CD4-positive, alpha-beta T cell (primary cell): ENCODE measurements around the gene TMEM132D. TPM values are rescaled to one million over a fixed set of nuclear protein-coding genes. Genes with fewer than 3 reads are reported as not detected.

ENCODE experiments used
- ATAC-seq: fragments of 200-7000 bp; cut with Tn5 transposase; one replicate; pipeline ENCODE4 v1.10.0; 2022; ENCODE audit warnings: mild to moderate bottlenecking; ENCODE audit not compliant: poor library complexity
- CTCF ChIA-PET: fragments of 350-600 bp; sonication (Branson Sonifier 250); formaldehyde crosslinking; loops from one replicate; lab custom pipeline; 2021; ENCODE audit warnings: antibody characterized with exemption, inconsistent platforms; lab: Charles Lee
- POLR2A ChIA-PET: fragments of 350-600 bp; sonication (Branson Sonifier 250); formaldehyde crosslinking; loops from one replicate; lab custom pipeline; 2021; ENCODE audit warnings: antibody characterized with exemption, inconsistent platforms; lab: Charles Lee
- DNase-seq, 14 experiments: peaks; one replicate each; pipeline ENCODE4 v3.0.0-alpha.2; 2013 to 2020; ENCODE audit warnings: mixed read lengths in 2 of 14
- H3K27ac ChIP-seq, 2 donors: one replicate each; pipeline versions ENCODE4 v1.5.1 to v1.7.0; 2013; ENCODE audit warnings: low read length in 2 of 2, low read depth in 1 of 2, mild to moderate bottlenecking in 1 of 2
- H3K27me3 ChIP-seq, 2 experiments: 1 replicate in 1 of 2; 2 replicates in 1 of 2; pipeline versions ENCODE4 v1.6.1 to v1.7.0; 2013; ENCODE audit warnings: low read length in 2 of 2, control low read depth in 1 of 2, mild to moderate bottlenecking in 1 of 2, moderate library complexity in 1 of 2; ENCODE audit not compliant: insufficient read depth in 2 of 2, control insufficient read depth in 1 of 2
- H3K36me3 ChIP-seq: one replicate; pipeline ENCODE4 v1.6.1; 2013; ENCODE audit warnings: low read length, control low read depth; ENCODE audit not compliant: insufficient read depth
- H3K4me1 ChIP-seq: one replicate; pipeline ENCODE4 v1.6.1; 2013; ENCODE audit warnings: low read length, control low read depth; ENCODE audit not compliant: insufficient read depth
- H3K4me3 ChIP-seq: one replicate; pipeline ENCODE4 v1.5.1; 2013; ENCODE audit warnings: mild to moderate bottlenecking, low read length, moderate library complexity
- H3K9me3 ChIP-seq, 2 experiments: 1 replicate in 1 of 2; 2 replicates in 1 of 2; pipeline versions ENCODE4 v1.6.1 to v1.7.0; 2013; ENCODE audit warnings: low read length in 2 of 2, mild to moderate bottlenecking in 2 of 2, control low read depth in 1 of 2, moderate library complexity in 1 of 2; ENCODE audit not compliant: control insufficient read depth in 1 of 2, insufficient read depth in 1 of 2
- H3K27ac Mint-ChIP-seq: one replicate; pipeline ENCODE4 v1.8.0; 2020; ENCODE audit warnings: mixed read lengths
- H3K27me3 Mint-ChIP-seq: one replicate; pipeline ENCODE4 v1.8.0; 2021; ENCODE audit warnings: mixed read lengths
- H3K36me3 Mint-ChIP-seq: one replicate; pipeline ENCODE4 v1.8.0; 2021; ENCODE audit warnings: low read depth, mixed read lengths
- H3K4me1 Mint-ChIP-seq: one replicate; pipeline ENCODE4 v1.8.0; 2021; ENCODE audit warnings: low read depth, mixed read lengths
- H3K4me3 Mint-ChIP-seq: one replicate; pipeline ENCODE4 v1.8.0; 2020; ENCODE audit warnings: mild to moderate bottlenecking, mixed read lengths
- H3K9me3 Mint-ChIP-seq: one replicate; pipeline ENCODE4 v1.8.0; 2020; ENCODE audit warnings: mixed read lengths
- intact Hi-C, 2 experiments: fragments of 100-400 bp; cut with DNase I in 1 of 2; cut with micrococcal nuclease in 1 of 2; formaldehyde crosslinking; loops; one replicate each; pipeline versions ENCODE4 v1.15.1 to v1.9.0; 2023 to 2025; cut with DNase I, micrococcal nuclease
- total RNA-seq, 174 experiments: library from RNA in 2 of 174; stranded (reverse) in 2 of 174; gene quantifications; one replicate each; pipeline ENCODE4 v1.2.3 and lab custom pipeline; 2021 to 2026
- TF ChIP-seq, protein P1 (sequence below): fragments of 200-600 bp; IDR thresholded peaks from one replicate; pipeline ENCODE4 v1.8.0; 2022; ENCODE audit warnings: antibody characterized with exemption, mild to moderate bottlenecking

TMEM132D gene
- total RNA-seq, 2 experiments from 2014 or later = not detected

DNA sequence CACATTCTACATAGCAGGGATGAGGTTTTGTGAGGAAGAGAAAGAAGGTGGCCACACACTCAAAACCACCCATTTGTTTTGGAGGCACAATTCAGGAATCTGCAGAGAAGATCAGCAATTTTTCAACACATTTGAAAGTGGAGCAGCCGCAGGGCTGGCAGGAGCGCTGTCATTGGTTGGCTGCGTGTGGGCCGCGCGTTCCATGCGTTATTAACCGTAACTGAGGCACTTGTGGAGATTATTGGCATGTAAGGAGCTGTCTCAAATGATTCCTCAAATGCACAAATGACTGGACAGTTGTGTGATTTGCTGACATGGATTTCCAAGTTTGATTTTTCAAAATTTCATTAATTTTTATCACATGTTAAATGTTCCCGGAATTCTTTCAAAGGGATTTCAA lies 318.5 kb downstream of the TMEM132D start:
- DNase-seq (no peak), ATAC-seq (no peak)
- Mint-ChIP-seq H3K4me3 (no peak overlapping the region), H3K36me3 (no peaks in the 10 kb centered on the region), H3K4me1 (no peaks in the 10 kb centered on the region), H3K27ac (no peak overlapping the region), H3K27me3 (no peaks in the 10 kb centered on the region), H3K9me3 (peaks cover 17% of the 10 kb centered on the region)
- Histone ChIP-seq H3K27me3 (no peaks in the 10 kb centered on the region), H3K4me3 (no peak overlapping the region), H3K36me3 (no peaks in the 10 kb centered on the region), H3K4me1 (no peaks in the 10 kb centered on the region), H3K9me3 (peaks cover 0 to 19% of the 10 kb centered on the region in 2 experiments), H3K27ac (no peak overlapping the region)
- CTCF ChIA-PET = no interaction called here
- TF ChIP-seq, protein P1, sequence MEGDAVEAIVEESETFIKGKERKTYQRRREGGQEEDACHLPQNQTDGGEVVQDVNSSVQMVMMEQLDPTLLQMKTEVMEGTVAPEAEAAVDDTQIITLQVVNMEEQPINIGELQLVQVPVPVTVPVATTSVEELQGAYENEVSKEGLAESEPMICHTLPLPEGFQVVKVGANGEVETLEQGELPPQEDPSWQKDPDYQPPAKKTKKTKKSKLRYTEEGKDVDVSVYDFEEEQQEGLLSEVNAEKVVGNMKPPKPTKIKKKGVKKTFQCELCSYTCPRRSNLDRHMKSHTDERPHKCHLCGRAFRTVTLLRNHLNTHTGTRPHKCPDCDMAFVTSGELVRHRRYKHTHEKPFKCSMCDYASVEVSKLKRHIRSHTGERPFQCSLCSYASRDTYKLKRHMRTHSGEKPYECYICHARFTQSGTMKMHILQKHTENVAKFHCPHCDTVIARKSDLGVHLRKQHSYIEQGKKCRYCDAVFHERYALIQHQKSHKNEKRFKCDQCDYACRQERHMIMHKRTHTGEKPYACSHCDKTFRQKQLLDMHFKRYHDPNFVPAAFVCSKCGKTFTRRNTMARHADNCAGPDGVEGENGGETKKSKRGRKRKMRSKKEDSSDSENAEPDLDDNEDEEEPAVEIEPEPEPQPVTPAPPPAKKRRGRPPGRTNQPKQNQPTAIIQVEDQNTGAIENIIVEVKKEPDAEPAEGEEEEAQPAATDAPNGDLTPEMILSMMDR = no peak
- intact Hi-C loops = no loop called here
- POLR2A ChIA-PET = no interaction called here

DNA sequence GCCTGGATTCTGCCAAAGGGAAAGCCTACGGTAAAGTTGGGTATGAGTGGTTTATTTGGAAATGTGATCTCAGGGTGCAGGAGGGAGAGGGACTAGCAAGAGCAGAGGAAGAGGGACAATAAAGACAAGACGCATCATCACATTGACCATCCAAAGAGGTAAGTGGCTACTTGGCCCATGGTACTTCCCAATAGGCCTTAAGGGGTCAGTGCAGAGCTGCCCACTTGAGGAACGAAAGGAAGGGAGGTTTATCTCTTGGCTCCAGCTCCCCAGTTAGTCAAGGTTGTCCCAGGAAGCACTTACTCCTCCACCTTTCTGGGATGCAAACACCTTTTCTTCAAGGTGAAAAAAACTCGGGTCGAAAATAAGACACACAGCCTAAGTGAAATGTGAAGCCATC lies 323.9 kb downstream of the TMEM132D start:
- Histone ChIP-seq H3K9me3 (peaks cover 0 to 7% of the 10 kb centered on the region in 2 experiments), H3K4me1 (no peaks in the 10 kb centered on the region), H3K4me3 (no peak overlapping the region), H3K27ac (no peak overlapping the region), H3K27me3 (no peaks in the 10 kb centered on the region), H3K36me3 (no peaks in the 10 kb centered on the region)
- Mint-ChIP-seq H3K4me3 (no peak overlapping the region), H3K36me3 (no peaks in the 10 kb centered on the region), H3K27ac (no peak overlapping the region), H3K4me1 (no peaks in the 10 kb centered on the region), H3K27me3 (no peaks in the 10 kb centered on the region), H3K9me3 (peaks cover 6% of the 10 kb centered on the region)
- ChIA-PET CTCF (no interaction called here), POLR2A (no interaction called here)
- ATAC-seq (no peak), DNase-seq (no peak)
- TF ChIP-seq, protein P1 = no peak
- intact Hi-C loops = no loop called here

DNA sequence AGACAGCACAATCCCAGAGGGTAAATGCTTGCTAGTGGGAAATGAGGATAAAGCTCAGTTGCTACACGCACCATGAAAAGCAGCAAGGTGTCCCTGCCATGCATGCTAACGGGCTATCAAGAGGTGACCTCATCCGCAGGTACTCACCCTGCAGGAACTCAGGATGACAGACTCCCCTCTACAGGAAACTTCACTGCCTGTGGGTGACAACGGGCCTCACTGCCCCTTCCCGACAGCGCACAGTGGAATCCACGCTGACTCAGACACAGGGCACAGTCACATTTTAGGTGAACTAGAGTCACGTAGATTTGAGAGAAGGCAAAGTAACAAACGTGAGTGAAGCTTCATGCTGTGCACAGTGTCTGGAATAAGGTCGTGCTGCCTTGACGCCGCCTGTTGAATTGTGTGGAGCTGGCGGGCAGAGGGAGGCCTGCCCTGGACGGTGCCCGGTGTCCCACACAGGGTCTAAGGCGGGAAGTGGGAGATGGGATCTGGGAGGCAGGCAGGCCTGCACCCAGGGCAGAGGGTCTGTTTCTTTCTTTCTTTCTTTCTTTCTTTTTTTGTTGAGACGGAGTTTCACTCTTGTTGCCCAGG lies 331.8 kb downstream of the TMEM132D start:
- peaks cover 0 to 10% of the 10 kb centered on the region in 2 experiments for H3K9me3 ChIP-seq
- Mint-ChIP-seq H3K9me3 (peaks cover 2% of the 10 kb centered on the region), H3K4me1 (no peaks in the 10 kb centered on the region), H3K36me3 (no peaks in the 10 kb centered on the region), H3K27ac (no peak overlapping the region), H3K4me3 (no peak overlapping the region), H3K27me3 (no peaks in the 10 kb centered on the region)
- intact Hi-C loops = no loop called here
- no peak for ATAC-seq
- no peaks in the 10 kb centered on the region for H3K27me3 ChIP-seq
- ChIA-PET POLR2A (no interaction called here), CTCF (no interaction called here)
- no peak overlapping the region for H3K27ac ChIP-seq
- TF ChIP-seq, protein P1 = no peak
- no peak for DNase-seq
- no peak overlapping the region for H3K4me3 ChIP-seq
- H3K36me3 ChIP-seq = no peaks in the 10 kb centered on the region
- no peaks in the 10 kb centered on the region for H3K4me1 ChIP-seq
